Esophagus muscularis mucosa (tissue), 4 donors: ENCODE measurements around the gene PRKAG2.

Source experiments
- CTCF ChIP-seq, 3 experiments: fragments of 200-600 bp in 2 of 3; fragments of 450-650 bp in 1 of 3; sonication (generic) in 2 of 3; IDR thresholded peaks; one replicate each; pipeline ENCODE4 v1.5.1; 2017 to 2019; ENCODE audit warnings: antibody characterized with exemption in 3 of 3, mild to moderate bottlenecking in 2 of 3, moderate library complexity in 1 of 3
- EP300 ChIP-seq: sonication (generic); formaldehyde crosslinking; IDR thresholded peaks from one replicate; pipeline ENCODE4 v1.6.1; 2017; ENCODE audit warnings: antibody characterized with exemption
- POLR2A ChIP-seq: fragments of 450-650 bp; IDR thresholded peaks from one replicate; pipeline ENCODE4 v1.6.1; 2017; ENCODE audit warnings: antibody characterized with exemption, moderate library complexity, mild to moderate bottlenecking, low read depth

- TF ChIP-seq CTCF (IDR thresholded peaks at IDR 0.05) (no peak), EP300 (no peak), POLR2A (no peak)
Observed at GRCh38 chr7:151679881-151680612, 196.9 kb downstream of the PRKAG2 start.
